HUES64 (cell line): Measurements from ENCODE around the gene SMPDL3A.

Source experiments
- H3K27ac ChIP-seq: 2 replicates; pipeline ENCODE4 v1.7.0; 2013; ENCODE audit warnings: low read depth, low read length, inconsistent platforms
- H3K27me3 ChIP-seq: 2 replicates; pipeline ENCODE4 v1.6.1; 2013; ENCODE audit warnings: mild to moderate bottlenecking, low read length; ENCODE audit not compliant: insufficient read depth
- H3K36me3 ChIP-seq: 2 replicates; pipeline ENCODE4 v1.6.1; 2013; ENCODE audit warnings: mild to moderate bottlenecking, low read length; ENCODE audit not compliant: insufficient read depth
- H3K4me1 ChIP-seq: 2 replicates; pipeline ENCODE4 v1.6.1; 2013; ENCODE audit warnings: mild to moderate bottlenecking, low read length, moderate library complexity; ENCODE audit not compliant: insufficient read depth
- H3K4me3 ChIP-seq: 2 replicates; pipeline ENCODE4 v1.5.1; 2013; ENCODE audit warnings: mild to moderate bottlenecking, low read length, moderate library complexity
- H3K9ac ChIP-seq: 2 replicates; pipeline ENCODE4 v1.6.1; 2013; ENCODE audit warnings: mild to moderate bottlenecking, low read depth, low read length
- H3K9me3 ChIP-seq: 2 replicates; pipeline ENCODE4 v1.6.1; 2013; ENCODE audit warnings: low read depth, low read length; ENCODE audit not compliant: insufficient read depth
- WGBS: fragments of 150-250, 120-280 bp; methylation state at CpG from one replicate; pipeline ENCODE4 v1.1.7; 2013; ENCODE audit warnings: missing lambda C conversion rate; 5-methylcytosine and 5-hydroxymethylcytosine counted together

SMPDL3A gene

DNA sequence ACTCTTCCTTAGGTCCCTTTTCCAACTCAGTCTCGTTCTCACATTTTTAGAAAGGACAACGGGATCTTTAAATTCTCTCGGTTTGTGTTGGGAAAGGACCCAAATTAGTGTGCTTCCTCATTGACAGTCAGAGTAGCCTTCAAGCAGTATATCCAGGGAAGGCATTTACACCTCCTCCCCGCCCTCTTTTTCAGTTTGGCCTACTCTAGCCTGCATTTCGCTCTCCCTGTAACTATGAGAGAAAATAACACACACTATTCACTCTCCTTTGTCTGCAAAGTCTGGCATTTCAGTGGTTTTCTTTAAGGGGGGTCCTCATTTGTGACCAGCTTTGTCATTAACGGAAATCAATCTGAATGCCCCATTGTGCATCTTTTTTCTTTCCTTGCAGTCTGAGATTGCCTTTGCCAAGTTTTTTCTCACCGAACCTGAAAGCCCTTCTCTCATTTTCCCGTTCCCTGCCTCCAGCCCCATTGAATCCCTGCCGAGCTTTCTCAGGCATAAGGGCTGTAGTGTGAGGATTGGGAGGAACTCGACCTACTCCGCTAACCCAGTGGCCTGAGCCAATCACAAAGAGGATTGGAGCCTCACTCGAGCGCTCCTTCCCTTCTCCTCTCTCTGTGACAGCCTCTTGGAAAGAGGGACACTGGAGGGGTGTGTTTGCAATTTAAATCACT, 9.9 kb upstream of the SMPDL3A start:
- no peak overlapping the region; the same call in 1 of the 2 replicates for H3K9ac ChIP-seq
- peak overlapping the region; percentile 22 for H3K4me3 ChIP-seq
- no peaks in the 10 kb centered on the region for H3K27me3 ChIP-seq
- H3K9me3 ChIP-seq, result no peaks in the 10 kb centered on the region
- no peaks in the 10 kb centered on the region for H3K36me3 ChIP-seq
- H3K27ac ChIP-seq, result peak overlapping the region; percentile 16; the same call in 1 of the 2 replicates
- peaks cover 27% of the 10 kb centered on the region for H3K4me1 ChIP-seq
- 35% methylated on average over 7 of the region's 13 CpGs for WGBS

DNA sequence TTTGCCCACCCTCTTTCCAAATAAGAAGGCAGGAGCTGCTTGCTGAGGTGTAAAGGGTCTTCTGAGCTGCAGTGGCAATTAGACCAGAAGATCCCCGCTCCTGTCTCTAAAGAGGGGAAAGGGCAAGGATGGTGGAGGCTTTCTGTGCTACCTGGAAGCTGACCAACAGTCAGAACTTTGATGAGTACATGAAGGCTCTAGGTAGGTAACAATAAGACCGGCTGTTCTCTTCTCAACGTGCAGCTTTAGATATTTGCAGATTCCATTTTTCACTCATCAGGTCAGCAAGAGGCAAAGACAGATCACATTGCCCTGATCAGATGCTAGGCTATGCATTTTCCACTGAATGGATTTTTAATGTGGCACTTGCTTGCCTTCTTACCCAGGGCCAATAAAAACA, 9.4 kb upstream of the SMPDL3A start, which contains the start of gene FABP7:
Gene FABP7, plus strand, starts transcription at position 50 of the 400 bp plus-strand sequence. Its CDS starts 79 bp downstream, at position 129.
- 60% methylated on average over 3 of the region's 3 CpGs for WGBS

GRCh38 chr6:122780114-122780513, 8.9 kb upstream of the SMPDL3A start:
- Histone ChIP-seq H3K4me1 (peaks cover 27% of the 10 kb centered on the region), H3K9ac (no peak overlapping the region), H3K36me3 (no peaks in the 10 kb centered on the region), H3K4me3 (peak overlapping the region; percentile 22; the same call in 1 of the 2 replicates), H3K27me3 (no peaks in the 10 kb centered on the region), H3K27ac (no peak overlapping the region), H3K9me3 (no peaks in the 10 kb centered on the region)
- WGBS, result 50% methylated on average over 5 of the region's 5 CpGs

More for the DNA sequence above, 9.4 kb upstream of the SMPDL3A start, which contains the start of gene FABP7:
- Histone ChIP-seq H3K9me3 (no peaks in the 10 kb centered on the region), H3K4me3 (peak within 1 kb of the TSS; percentile 22), H3K9ac (no peak within 1 kb of the TSS; the same call in 1 of the 2 replicates), H3K36me3 (no peaks in the 10 kb centered on the region), H3K27me3 (no peaks in the 10 kb centered on the region), H3K4me1 (peaks cover 27% of the 10 kb centered on the region), H3K27ac (peak within 1 kb of the TSS; percentile 16; the same call in 1 of the 2 replicates)

GRCh38 chr6:122781716-122782115, 7.3 kb upstream of the SMPDL3A start:
- Histone ChIP-seq H3K9me3 (no peaks in the 10 kb centered on the region), H3K9ac (no peak overlapping the region), H3K27me3 (peaks cover 4% of the 10 kb centered on the region; the same call in 1 of the 2 replicates), H3K27ac (no peak overlapping the region), H3K36me3 (no peaks in the 10 kb centered on the region), H3K4me3 (no peak overlapping the region), H3K4me1 (peaks cover 27% of the 10 kb centered on the region)
- WGBS, result 93% methylated on average over 6 of the region's 7 CpGs

- no peak overlapping the region for H3K4me3 ChIP-seq
- H3K4me1 ChIP-seq, result peaks cover 27% of the 10 kb centered on the region
- peaks cover 20% of the 10 kb centered on the region for H3K27me3 ChIP-seq
- no peak overlapping the region for H3K27ac ChIP-seq
- no peaks in the 10 kb centered on the region for H3K36me3 ChIP-seq
- H3K9ac ChIP-seq, result no peak overlapping the region
- 84% methylated on average over 4 of the region's 4 CpGs for WGBS
- H3K9me3 ChIP-seq, result no peaks in the 10 kb centered on the region
Observed at GRCh38 chr6:122783401-122783800, 5.7 kb upstream of the SMPDL3A start.

DNA sequence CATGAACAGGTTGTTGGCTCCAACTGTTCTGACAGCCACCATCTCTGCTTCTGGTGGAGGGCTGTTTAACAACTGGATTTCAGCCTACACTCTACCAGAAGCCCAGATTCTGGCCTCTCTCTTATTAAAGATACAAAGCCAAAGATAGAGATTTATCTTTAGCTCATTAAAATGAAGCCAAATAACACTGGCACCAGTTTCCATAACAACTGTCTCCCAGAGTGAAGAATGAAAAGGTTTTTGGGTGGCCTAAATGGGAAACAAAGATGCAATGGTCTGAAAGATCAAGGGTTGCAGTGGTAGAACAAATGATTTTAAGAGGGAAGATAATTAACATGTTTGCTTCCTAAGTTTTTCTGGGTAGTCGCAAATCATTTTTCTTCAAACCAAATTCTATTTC, 3.2 kb upstream of the SMPDL3A start:
- Histone ChIP-seq H3K9ac (no peak overlapping the region), H3K27ac (no peak overlapping the region), H3K9me3 (no peaks in the 10 kb centered on the region), H3K4me3 (no peak overlapping the region), H3K36me3 (no peaks in the 10 kb centered on the region), H3K27me3 (peaks cover 35% of the 10 kb centered on the region), H3K4me1 (peaks cover 19% of the 10 kb centered on the region)
- 57% methylated on average over 1 of the region's 1 CpG for WGBS

DNA sequence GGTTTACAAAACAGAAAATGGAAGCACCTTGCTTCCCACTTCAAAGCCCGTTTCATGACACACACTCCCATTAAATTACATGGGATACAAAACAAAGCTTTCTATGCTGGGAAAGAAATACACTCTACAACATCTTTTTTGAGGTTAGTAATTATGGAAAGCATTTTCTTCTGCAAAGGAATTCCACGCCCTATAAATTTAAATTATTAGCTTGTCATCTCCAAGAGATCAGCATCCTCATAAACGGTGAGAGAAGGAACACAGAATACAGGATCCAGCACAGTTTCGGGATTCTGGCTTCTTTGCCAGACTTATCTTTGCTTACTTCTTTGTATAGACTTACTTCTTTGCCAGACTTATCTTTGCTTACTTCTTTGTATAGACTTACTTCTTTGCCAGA, 1.3 kb upstream of the SMPDL3A start:
- Histone ChIP-seq H3K36me3 (no peaks in the 10 kb centered on the region), H3K27me3 (peaks cover 41% of the 10 kb centered on the region), H3K27ac (no peak overlapping the region), H3K9me3 (no peaks in the 10 kb centered on the region), H3K9ac (no peak overlapping the region), H3K4me3 (0 out of 2 replicates have a peak overlapping the region, but pooled peaks have one; percentile 73), H3K4me1 (peaks cover 24% of the 10 kb centered on the region)
- 87% methylated on average over 4 of the region's 4 CpGs for WGBS

GRCh38 chr6:122788208-122788607, 850 bp upstream of the SMPDL3A start:
- peak overlapping the region; percentile 73; the same call in 1 of the 2 replicates for H3K4me3 ChIP-seq
- H3K27me3 ChIP-seq, result peaks cover 41% of the 10 kb centered on the region
- H3K9ac ChIP-seq, result no peak overlapping the region
- H3K9me3 ChIP-seq, result no peaks in the 10 kb centered on the region
- no peaks in the 10 kb centered on the region for H3K36me3 ChIP-seq
- WGBS, result 31% methylated on average over 6 of the region's 6 CpGs
- peaks cover 24% of the 10 kb centered on the region for H3K4me1 ChIP-seq
- no peak overlapping the region for H3K27ac ChIP-seq

DNA sequence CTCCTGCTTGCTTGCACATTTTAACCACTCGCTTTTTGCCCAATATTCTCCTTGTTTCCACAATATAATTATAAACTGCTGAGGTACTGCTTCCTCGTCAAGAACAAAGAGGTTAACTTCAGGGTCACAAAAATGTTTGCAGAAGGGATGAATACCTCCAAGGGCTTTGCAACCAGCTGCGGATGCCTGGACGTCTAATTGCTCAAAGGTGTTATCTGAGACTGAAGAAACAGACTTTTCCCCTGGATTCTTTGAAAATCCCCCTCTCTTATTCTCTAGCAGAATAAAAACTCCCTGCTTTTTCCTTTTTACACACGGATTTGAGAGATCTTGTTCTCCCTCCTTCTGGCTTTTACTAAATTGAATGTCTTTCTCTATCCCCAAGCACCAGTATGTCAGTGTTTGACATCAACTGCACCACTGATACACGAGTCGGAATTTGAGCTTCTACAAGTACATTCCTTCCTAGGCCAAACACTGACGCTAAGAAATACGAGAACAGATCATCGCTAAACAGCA, 336 bp upstream of the SMPDL3A start:
- Histone ChIP-seq H3K4me1 (peaks cover 24% of the 10 kb centered on the region), H3K9ac (peak overlapping the region; percentile 59), H3K27ac (peak overlapping the region; percentile 64; the same call in 1 of the 2 replicates), H3K27me3 (peaks cover 41% of the 10 kb centered on the region), H3K36me3 (no peaks in the 10 kb centered on the region), H3K9me3 (no peaks in the 10 kb centered on the region), H3K4me3 (peak overlapping the region; percentile 73)
- WGBS, result 10% methylated on average over 10 of the region's 10 CpGs

DNA sequence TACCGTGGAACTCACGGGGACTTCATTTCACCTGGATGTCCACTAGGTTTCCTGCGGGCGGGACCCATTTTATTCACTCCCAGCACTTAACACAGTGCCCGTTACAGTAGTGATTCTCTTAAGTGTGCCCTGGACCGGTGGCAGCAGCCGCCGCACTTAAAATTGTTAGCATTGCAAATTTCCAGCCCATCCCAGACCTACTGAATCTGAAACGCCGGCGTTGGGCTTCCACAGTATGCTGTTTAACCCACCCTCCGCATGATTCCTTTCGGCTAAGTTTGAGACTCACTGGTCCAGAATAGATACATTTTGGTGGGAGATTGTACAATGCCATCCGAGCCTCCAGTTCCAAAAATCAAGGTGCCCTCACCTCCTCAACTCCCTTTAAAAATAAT, 967 bp downstream of the SMPDL3A start:
- peak overlapping the region; percentile 59 for H3K9ac ChIP-seq
- H3K9me3 ChIP-seq, result no peaks in the 10 kb centered on the region
- H3K27ac ChIP-seq, result peak overlapping the region; percentile 64; the same call in 1 of the 2 replicates
- H3K4me1 ChIP-seq, result peaks cover 24% of the 10 kb centered on the region
- peaks cover 41% of the 10 kb centered on the region for H3K27me3 ChIP-seq
- peak overlapping the region; percentile 73 for H3K4me3 ChIP-seq
- H3K36me3 ChIP-seq, result no peaks in the 10 kb centered on the region
- WGBS, result 3% methylated on average over 13 of the region's 14 CpGs

GRCh38 chr6:122790423-122791309, 1.6 kb downstream of the SMPDL3A start:
- 64% methylated on average over 14 of the region's 14 CpGs for WGBS
- H3K9me3 ChIP-seq, result no peaks in the 10 kb centered on the region
- H3K27me3 ChIP-seq, result peaks cover 41% of the 10 kb centered on the region
- H3K36me3 ChIP-seq, result no peaks in the 10 kb centered on the region
- peaks cover 24% of the 10 kb centered on the region for H3K4me1 ChIP-seq
- H3K27ac ChIP-seq, result no peak overlapping the region
- H3K4me3 ChIP-seq, result peak overlapping the region; percentile 73
- no peak overlapping the region for H3K9ac ChIP-seq
